Measurements from ENCODE around the gene BICDL1.

Gene BICDL1, protein sequence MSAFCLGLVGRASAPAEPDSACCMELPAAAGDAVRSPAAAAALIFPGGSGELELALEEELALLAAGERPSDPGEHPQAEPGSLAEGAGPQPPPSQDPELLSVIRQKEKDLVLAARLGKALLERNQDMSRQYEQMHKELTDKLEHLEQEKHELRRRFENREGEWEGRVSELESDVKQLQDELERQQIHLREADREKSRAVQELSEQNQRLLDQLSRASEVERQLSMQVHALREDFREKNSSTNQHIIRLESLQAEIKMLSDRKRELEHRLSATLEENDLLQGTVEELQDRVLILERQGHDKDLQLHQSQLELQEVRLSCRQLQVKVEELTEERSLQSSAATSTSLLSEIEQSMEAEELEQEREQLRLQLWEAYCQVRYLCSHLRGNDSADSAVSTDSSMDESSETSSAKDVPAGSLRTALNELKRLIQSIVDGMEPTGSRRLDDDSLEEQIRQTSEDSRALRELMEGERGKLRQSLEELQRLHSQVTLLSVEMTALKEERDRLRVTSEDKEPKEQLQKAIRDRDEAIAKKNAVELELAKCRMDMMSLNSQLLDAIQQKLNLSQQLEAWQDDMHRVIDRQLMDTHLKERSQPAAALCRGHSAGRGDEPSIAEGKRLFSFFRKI

DNA sequence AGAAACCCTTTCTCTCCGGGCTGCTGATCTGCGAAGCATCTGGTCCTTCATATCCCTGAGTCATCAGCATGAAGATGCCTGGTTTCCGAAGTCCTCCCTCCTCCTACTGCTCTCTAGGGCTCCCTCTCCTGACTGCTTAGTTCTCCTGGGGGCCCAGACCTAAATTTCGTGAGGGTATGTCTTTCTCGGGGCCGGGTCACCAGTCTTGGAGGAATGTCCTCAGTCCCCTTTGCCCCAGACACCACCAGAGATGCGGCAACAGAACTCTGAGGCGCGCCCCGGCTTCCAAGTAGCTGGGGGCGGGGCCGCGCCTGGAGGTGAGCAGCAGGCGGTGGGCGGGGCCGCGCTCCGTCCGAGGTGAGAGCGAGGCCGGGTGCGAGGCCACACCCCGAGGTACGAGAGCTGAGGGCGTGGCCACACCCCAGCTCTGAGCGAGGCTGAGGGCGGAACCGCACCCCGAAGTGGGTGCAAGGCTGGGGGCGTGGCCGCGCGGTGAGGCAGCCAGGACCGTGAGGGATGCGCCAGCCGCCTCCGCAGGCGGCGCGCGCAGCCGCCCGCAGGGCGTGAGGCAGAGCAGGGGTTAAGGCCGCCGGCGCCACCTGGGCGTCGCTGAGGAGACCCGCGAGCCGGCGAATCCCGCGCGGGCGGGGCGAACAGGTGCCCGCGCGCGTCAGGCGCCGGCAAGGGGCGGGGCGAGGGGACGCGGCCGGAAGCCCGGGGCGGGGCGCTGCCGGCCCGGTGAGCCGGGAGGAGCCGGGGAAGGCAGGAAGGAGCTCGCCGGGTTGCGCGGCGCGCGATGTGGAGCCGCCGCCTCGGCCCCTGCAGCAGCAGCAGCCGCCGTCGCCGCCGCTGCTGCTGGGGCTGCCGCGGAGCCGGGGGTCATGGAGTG is at the start of gene BICDL1:
BICDL1 (plus strand) TSS at position 765 of the 889 bp plus-strand sequence. CDS start 633 bp downstream, outside the sequence.
- peak within 1 kb of the TSS; percentile 51 for H3K4me3 ChIP-seq (ENCODE audit: control insufficient read depth, low read depth, low read length)
- no peak for DNase-seq (ENCODE audit: low read depth)
- TF ChIP-seq, protein P1, sequence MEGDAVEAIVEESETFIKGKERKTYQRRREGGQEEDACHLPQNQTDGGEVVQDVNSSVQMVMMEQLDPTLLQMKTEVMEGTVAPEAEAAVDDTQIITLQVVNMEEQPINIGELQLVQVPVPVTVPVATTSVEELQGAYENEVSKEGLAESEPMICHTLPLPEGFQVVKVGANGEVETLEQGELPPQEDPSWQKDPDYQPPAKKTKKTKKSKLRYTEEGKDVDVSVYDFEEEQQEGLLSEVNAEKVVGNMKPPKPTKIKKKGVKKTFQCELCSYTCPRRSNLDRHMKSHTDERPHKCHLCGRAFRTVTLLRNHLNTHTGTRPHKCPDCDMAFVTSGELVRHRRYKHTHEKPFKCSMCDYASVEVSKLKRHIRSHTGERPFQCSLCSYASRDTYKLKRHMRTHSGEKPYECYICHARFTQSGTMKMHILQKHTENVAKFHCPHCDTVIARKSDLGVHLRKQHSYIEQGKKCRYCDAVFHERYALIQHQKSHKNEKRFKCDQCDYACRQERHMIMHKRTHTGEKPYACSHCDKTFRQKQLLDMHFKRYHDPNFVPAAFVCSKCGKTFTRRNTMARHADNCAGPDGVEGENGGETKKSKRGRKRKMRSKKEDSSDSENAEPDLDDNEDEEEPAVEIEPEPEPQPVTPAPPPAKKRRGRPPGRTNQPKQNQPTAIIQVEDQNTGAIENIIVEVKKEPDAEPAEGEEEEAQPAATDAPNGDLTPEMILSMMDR (IDR thresholded peaks at IDR 0.05; ENCODE audit: control insufficient read depth, insufficient read depth, low read depth, low read length, missing control alignments) = peak; percentile 27

DNA sequence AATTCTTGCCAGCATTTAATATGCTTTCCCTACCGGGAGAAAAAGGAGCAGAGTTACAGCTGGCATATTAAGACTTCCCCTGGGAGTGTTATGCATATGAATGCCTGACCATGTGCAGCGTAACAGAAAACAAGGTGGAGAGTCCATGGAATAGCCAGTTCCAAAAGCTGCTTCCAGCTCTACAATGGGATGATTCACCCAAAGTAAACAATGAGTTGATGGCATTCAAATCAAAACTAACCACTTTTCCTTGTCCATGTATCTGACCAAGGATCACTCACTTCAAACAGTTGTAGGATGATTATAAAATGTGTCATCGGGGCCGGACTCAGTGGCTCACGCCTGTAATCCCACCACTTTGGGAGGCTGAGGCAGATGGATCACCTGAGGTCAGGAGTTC is 48.1 kb upstream of the BICDL1 start:
- no peak overlapping the region for H3K4me3 ChIP-seq (ENCODE audit: control insufficient read depth, low read depth, low read length)
- TF ChIP-seq, protein P1 (IDR thresholded peaks at IDR 0.05; ENCODE audit: control insufficient read depth, insufficient read depth, low read depth, low read length, missing control alignments) = no peak
- peak; percentile 13 for DNase-seq (ENCODE audit: low read depth)

DNA sequence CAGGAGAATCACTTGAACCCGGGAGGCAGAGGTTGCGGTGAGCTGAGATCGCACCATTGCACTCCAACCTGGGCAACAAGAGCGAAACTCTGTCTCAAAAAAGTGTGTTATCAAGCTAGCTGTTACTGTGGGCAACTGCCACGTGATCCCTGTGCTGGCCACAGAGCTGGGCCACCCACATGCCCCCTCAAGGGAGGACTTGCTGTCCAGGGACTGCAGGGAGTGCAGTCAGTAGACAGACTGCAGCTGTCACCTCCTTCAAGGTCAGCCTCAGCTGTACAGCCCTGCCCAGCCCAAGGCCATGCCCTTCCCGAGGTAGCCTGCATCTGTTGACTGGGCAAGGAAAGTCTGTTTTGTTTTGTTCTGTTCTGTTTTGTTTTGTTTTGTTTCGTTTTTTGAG is 46.6 kb upstream of the BICDL1 start:
- TF ChIP-seq, protein P1 (IDR thresholded peaks at IDR 0.05; ENCODE audit: control insufficient read depth, insufficient read depth, low read depth, low read length, missing control alignments) = no peak
- DNase-seq (ENCODE audit: low read depth) = no peak
- H3K4me3 ChIP-seq (ENCODE audit: control insufficient read depth, low read depth, low read length) = no peak overlapping the region

DNA sequence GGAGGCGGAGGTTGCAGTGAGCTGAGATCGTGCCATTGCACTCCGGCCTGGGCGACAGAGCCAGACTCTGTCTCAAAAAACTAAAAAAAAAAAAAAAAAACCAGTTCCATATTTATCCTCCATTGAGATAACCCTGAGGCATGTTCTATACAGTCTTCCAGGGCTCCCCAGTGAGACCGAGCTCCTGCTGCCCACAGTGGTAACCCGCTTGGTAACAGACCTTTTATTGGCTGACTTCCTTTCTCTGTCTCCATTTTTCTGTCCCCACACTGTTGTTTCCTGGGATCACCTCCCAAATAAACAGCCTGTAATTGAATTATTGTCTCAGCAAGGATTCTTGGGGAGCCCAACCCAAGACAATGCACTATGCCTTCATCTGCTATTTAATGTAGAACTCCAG is 42.8 kb upstream of the BICDL1 start:
- H3K4me3 ChIP-seq (ENCODE audit: control insufficient read depth, low read depth, low read length) = no peak overlapping the region
- TF ChIP-seq, protein P1 (IDR thresholded peaks at IDR 0.05; ENCODE audit: control insufficient read depth, insufficient read depth, low read depth, low read length, missing control alignments) = no peak
- DNase-seq (ENCODE audit: low read depth) = no peak

DNA sequence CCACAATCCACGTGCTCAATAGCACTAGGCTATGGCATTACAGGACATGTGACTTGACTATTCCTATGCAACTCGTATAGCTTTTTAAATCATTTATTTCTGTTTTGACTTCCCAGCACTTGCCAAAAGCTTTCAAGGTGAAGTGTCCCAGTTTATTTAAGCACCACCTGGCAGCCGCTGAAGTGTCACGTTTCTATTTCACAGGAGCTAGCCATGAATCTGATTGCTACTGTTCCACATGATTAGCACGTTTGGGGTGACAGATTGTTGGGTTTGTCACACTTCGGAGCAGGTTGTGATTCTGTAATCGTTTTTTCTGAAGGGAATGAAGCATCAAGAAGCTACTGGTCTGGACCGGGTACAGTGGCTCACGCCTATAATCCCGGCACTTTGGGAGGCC is 39.9 kb upstream of the BICDL1 start:
- no peak for DNase-seq (ENCODE audit: low read depth)
- TF ChIP-seq, protein P1 (IDR thresholded peaks at IDR 0.05; ENCODE audit: control insufficient read depth, insufficient read depth, low read depth, low read length, missing control alignments) = no peak
- no peak overlapping the region for H3K4me3 ChIP-seq (ENCODE audit: control insufficient read depth, low read depth, low read length)

DNA sequence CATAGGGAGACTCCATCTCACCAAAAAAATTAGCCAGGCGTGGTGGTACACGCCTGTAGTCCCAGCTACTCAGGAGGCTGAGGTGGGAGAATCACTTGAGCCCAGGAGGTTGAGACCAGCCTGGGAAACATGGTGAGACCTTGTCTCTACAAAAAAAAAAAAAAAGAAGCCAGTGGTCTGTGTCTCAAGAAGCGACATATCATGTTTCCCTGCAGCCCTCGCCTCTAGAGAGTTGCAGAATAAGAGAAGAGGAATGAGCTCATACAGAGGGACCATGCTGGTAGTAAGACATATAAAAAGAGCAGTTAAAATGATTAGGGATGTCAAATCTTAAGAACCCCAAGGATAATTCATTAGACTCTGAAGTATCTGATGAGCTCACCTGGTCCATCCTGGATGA is 39.4 kb upstream of the BICDL1 start:
- TF ChIP-seq, protein P1 (IDR thresholded peaks at IDR 0.05; ENCODE audit: control insufficient read depth, insufficient read depth, low read depth, low read length, missing control alignments) = no peak
- no peak overlapping the region for H3K4me3 ChIP-seq (ENCODE audit: control insufficient read depth, low read depth, low read length)
- no peak for DNase-seq (ENCODE audit: low read depth)
